HCT116 (cell line): ENCODE results near the gene MOB3A. TPM values are rescaled to one million over a fixed set of nuclear protein-coding genes. Genes with fewer than 3 reads are reported as not detected.
A peak's percentile ranks its signal among the peaks of the same experiment; 100 is the strongest.

ENCODE experiments used
- ATAC-seq: fragments of 200-7000 bp; cut with Tn5 transposase; 2 replicates; pipeline ENCODE4 v1.9.1; 2020; ENCODE audit warnings: mild to moderate bottlenecking, moderate library complexity
- BruUV-seq: library from RNA; stranded (reverse); fragments of 400-500 nt; replicated peaks from 2 replicates; lab custom pipeline; 2021; lab: Mats Ljungman, UMichigan
- CTCF ChIA-PET: fragments of 300-600 bp; sonication (Branson Sonifier 250); formaldehyde crosslinking; loops from one replicate; lab custom pipeline; 2021; ENCODE audit warnings: antibody characterized with exemption; lab: Charles Lee
- POLR2A ChIA-PET: fragments of 300-600, 350-600 bp; sonication (Branson Sonifier 250); formaldehyde crosslinking; loops from one replicate; lab custom pipeline; 2021; ENCODE audit warnings: antibody characterized with exemption; lab: Charles Lee
- RAD21 ChIA-PET, 2 experiments: fragments of 300-600 bp; sonication (Branson Sonifier 250); formaldehyde crosslinking; loops; one replicate each; lab custom pipeline; 2023; ENCODE audit warnings: low total read pairs in 2 of 2; ENCODE audit not compliant: uncharacterized antibody in 2 of 2, unreplicated experiment in 2 of 2, low non-redundant PET in 1 of 2; lab: Charles Lee
- DNase-seq: peaks from one replicate; pipeline ENCODE4 v3.0.0-alpha.2; 2010; ENCODE audit warnings: low read depth, low spot score
- H2AFZ ChIP-seq: fragments of 200-600 bp; shearing (Covaris generic), sonication (generic); 2 replicates; pipeline ENCODE4 v1.6.1; 2017; ENCODE audit warnings: low read depth, mixed run types, mixed read lengths, antibody characterized with exemption, low read length; ENCODE audit not compliant: poor library complexity, severe bottlenecking
- H3K27ac ChIP-seq: 2 replicates; pipeline ENCODE4 v1.5.1; 2012; ENCODE audit warnings: low read depth, low read length
- H3K27me3 ChIP-seq: fragments of 200-600 bp; sonication (generic); 2 replicates; pipeline ENCODE4 v1.6.1; 2016; ENCODE audit warnings: mixed run types, low read length, mixed read lengths; ENCODE audit not compliant: insufficient read depth
- H3K36me3 ChIP-seq, 2 experiments: fragments of 200-500 bp in 1 of 2; fragments of 200-600 bp in 1 of 2; sonication (Bioruptor generic) in 1 of 2; sonication (generic) in 1 of 2; 2 replicates each; pipeline versions ENCODE4 v1.5.1 to v1.6.1; 2014 to 2016; ENCODE audit warnings: low read length in 2 of 2, inconsistent platforms in 1 of 2, mixed read lengths in 1 of 2, mixed run types in 1 of 2; ENCODE audit not compliant: insufficient read depth in 2 of 2, control insufficient read depth in 1 of 2
- H3K4me1 ChIP-seq, 2 experiments: fragments of 200-600 bp in 1 of 2; sonication (generic) in 1 of 2; 2 replicates each; pipeline versions ENCODE4 v1.5.1 to v1.6.1; 2012 to 2017; ENCODE audit warnings: low read length in 2 of 2, inconsistent platforms in 1 of 2, mild to moderate bottlenecking in 1 of 2, mixed read lengths in 1 of 2, mixed run types in 1 of 2, moderate library complexity in 1 of 2; ENCODE audit not compliant: insufficient read depth in 2 of 2, control insufficient read depth in 1 of 2
- H3K4me2 ChIP-seq: fragments of 200-600 bp; sonication (generic); 2 replicates; pipeline ENCODE4 v1.6.1; 2017; ENCODE audit warnings: mixed run types, low read length, mixed read lengths
- H3K4me3 ChIP-seq, 2 experiments: fragments of 200-600 bp in 1 of 2; sonication (generic) in 1 of 2; replicated peaks in 1 of 2; 2 replicates each; pipeline ENCODE4 v1.5.1; 2011 to 2016; ENCODE audit warnings: low read length in 2 of 2, control low read depth in 1 of 2, low read depth in 1 of 2, mild to moderate bottlenecking in 1 of 2, mixed read lengths in 1 of 2, mixed run types in 1 of 2
- H3K79me2 ChIP-seq: fragments of 200-600 bp; sonication (generic); 2 replicates; pipeline ENCODE4 v1.6.1; 2017; ENCODE audit warnings: mild to moderate bottlenecking, mixed run types, low read length, moderate library complexity, mixed read lengths; ENCODE audit not compliant: insufficient read depth
- H3K9ac ChIP-seq: fragments of 200-600 bp; sonication (generic); 2 replicates; pipeline ENCODE4 v1.6.1; 2016; ENCODE audit warnings: low read length, mixed read lengths
- H3K9me2 ChIP-seq: fragments of 200-600 bp; sonication (generic), shearing (Covaris generic); 2 replicates; pipeline ENCODE4 v1.6.1; 2017; ENCODE audit warnings: mixed run types, mild to moderate bottlenecking, moderate library complexity; ENCODE audit not compliant: insufficient read depth
- H3K9me3 ChIP-seq, 2 experiments: fragments of 200-500 bp in 1 of 2; fragments of 200-600 bp in 1 of 2; sonication (Bioruptor generic) in 1 of 2; sonication (generic) in 1 of 2; 2 replicates each; pipeline ENCODE4 v1.6.1; 2014 to 2017; ENCODE audit warnings: low read length in 2 of 2, mixed read lengths in 2 of 2, inconsistent platforms in 1 of 2, low read depth in 1 of 2, mild to moderate bottlenecking in 1 of 2, mixed run types in 1 of 2, moderate library complexity in 1 of 2; ENCODE audit not compliant: control insufficient read depth in 1 of 2, insufficient read depth in 1 of 2
- H4K20me1 ChIP-seq: fragments of 200-600 bp; sonication (generic), shearing (Covaris generic); 2 replicates; pipeline ENCODE4 v1.6.1; 2017; ENCODE audit warnings: mixed run types, mild to moderate bottlenecking, moderate library complexity; ENCODE audit not compliant: insufficient read depth
- CBX3 ChIP-seq: IDR thresholded peaks from 2 replicates; pipeline ENCODE4 v1.6.1; 2012; ENCODE audit warnings: low read depth
- CEBPB ChIP-seq: IDR thresholded peaks from 2 replicates; pipeline ENCODE4 v1.6.1; 2012; ENCODE audit warnings: low read depth
- CTCF ChIP-seq, 3 experiments: fragments of 200-600 bp in 1 of 3; sonication (generic) in 1 of 3; IDR thresholded peaks in 2 of 3; conservative IDR thresholded peaks in 1 of 3; 2 replicates each; pipeline ENCODE4 v1.5.1; 2012 to 2017; ENCODE audit warnings: low read depth in 2 of 3, low read length in 2 of 3, antibody characterized with exemption in 1 of 3, borderline replicate concordance in 1 of 3, control low read depth in 1 of 3, mild to moderate bottlenecking in 1 of 3, mixed read lengths in 1 of 3, mixed run types in 1 of 3, moderate library complexity in 1 of 3; ENCODE audit not compliant: insufficient read depth in 1 of 3
- EGR1 ChIP-seq: IDR thresholded peaks from 2 replicates; pipeline ENCODE4 v1.6.1; 2012; ENCODE audit warnings: low read depth
- JUND ChIP-seq: IDR thresholded peaks from 2 replicates; pipeline ENCODE4 v1.6.1; 2012
- MAX ChIP-seq: IDR thresholded peaks from 2 replicates; pipeline ENCODE4 v1.6.1; 2012
- RAD21 ChIP-seq: IDR thresholded peaks from 2 replicates; pipeline ENCODE4 v1.6.1; 2012; ENCODE audit warnings: low read depth, mild to moderate bottlenecking
- SP1 ChIP-seq: IDR thresholded peaks from 2 replicates; pipeline ENCODE4 v1.6.1; 2012; ENCODE audit warnings: low read depth
- SRF ChIP-seq: IDR thresholded peaks from 2 replicates; pipeline ENCODE4 v1.6.1; 2012; ENCODE audit warnings: low read depth
- YY1 ChIP-seq: IDR thresholded peaks from 2 replicates; pipeline ENCODE4 v1.6.1; 2011; ENCODE audit warnings: low read length, low read depth, moderate library complexity, mild to moderate bottlenecking; ENCODE audit not compliant: insufficient replicate concordance; ENCODE audit errors: extremely low read depth
- ZNF274 ChIP-seq: fragments of 200-500 bp; sonication (Bioruptor generic); IDR thresholded peaks from 2 replicates; pipeline ENCODE4 v1.6.1; 2014; ENCODE audit warnings: mild to moderate bottlenecking, low read depth, low read length, inconsistent platforms
- intact Hi-C: fragments of 100-400 bp; cut with micrococcal nuclease; formaldehyde crosslinking; loops from 2 replicates; pipeline ENCODE4 v1.10.0; 2022
- total RNA-seq: library from RNA; stranded (reverse); gene quantifications from one replicate; pipeline ENCODE4 v1.2.1, GENCODE V29; 2021; ENCODE audit not compliant: unreplicated experiment

The MOB3A gene
- total RNA-seq, 1 experiment from 2014 or later, result 32.1 TPM

- no peaks in the 10 kb centered on the region for H4K20me1 ChIP-seq
- no peak for TF ChIP-seq RAD21
- no peak for TF ChIP-seq CBX3
- TF ChIP-seq CTCF (IDR thresholded peaks at IDR 0.05 in 2 of 3, conservative IDR thresholded peaks at IDR 0.05 in 1 of 3; ENCODE audit: borderline replicate concordance in 1 of 3, insufficient read depth in 1 of 3, low read depth in 2 of 3, low read length in 2 of 3), result no peak
- no peak for TF ChIP-seq SP1
- no peak for TF ChIP-seq EGR1
- TF ChIP-seq YY1, result no peak
- no peak for TF ChIP-seq ZNF274
- no peak for TF ChIP-seq SRF
- no peak for TF ChIP-seq JUND
- no peak for TF ChIP-seq MAX
- TF ChIP-seq CEBPB, result no peak
- H3K36me3 ChIP-seq, result peaks cover 14 to 29% of the 10 kb centered on the region in 2 experiments; a peak in 2 of 4 replicates
- ATAC-seq, result no peak
- H3K9me3 ChIP-seq, result peaks cover 0 to 11% of the 10 kb centered on the region in 2 experiments; a peak in 1 of 4 replicates
- CTCF ChIA-PET, result no interaction called here
- no TSS peak for BruUV-seq
- H3K4me2 ChIP-seq, result no peak overlapping the region
- H3K9me2 ChIP-seq, result no peaks in the 10 kb centered on the region
- POLR2A ChIA-PET, result interaction anchor here (4.2 kb wide), 1 partner anchor 13 kb away, joined by 39 read pairs; no protein-coding TSS in a partner anchor
- intact Hi-C loops, result no loop called here
- H3K4me3 ChIP-seq, result no peak overlapping the region
- peaks cover 22 to 44% of the 10 kb centered on the region in 2 experiments for H3K4me1 ChIP-seq
- DNase-seq, result no peak
- H3K27ac ChIP-seq, result peak overlapping the region; percentile 81; the same call in 1 of the 2 replicates
- H3K27me3 ChIP-seq, result no peaks in the 10 kb centered on the region
- RAD21 ChIA-PET, result no interaction called here
- no peak overlapping the region for H3K9ac ChIP-seq
- H3K79me2 ChIP-seq, result peaks cover 15% of the 10 kb centered on the region; the same call in 1 of the 2 replicates
- H2AFZ ChIP-seq, result no peak overlapping the region
Observed at GRCh38 chr19:2039959-2040646, 56.0 kb downstream of the MOB3A start.
